GM18909 (cell line): Measurements from ENCODE around the gene LTF.

Experiments used
- ATAC-seq: cut with Tn5 transposase; IDR thresholded peaks from one replicate; pipeline ENCODE4 v1.9.1; 2021; ENCODE audit warnings: mild to moderate bottlenecking; ENCODE audit not compliant: unreplicated experiment, poor library complexity

The LTF gene

GRCh38 chr3:46470831-46471230 lies 6.1 kb upstream of the LTF start:
- ATAC-seq, result no peak

- ATAC-seq, result no peak
Measured at GRCh38 chr3:46469680-46470357, 5.1 kb upstream of the LTF start.

DNA sequence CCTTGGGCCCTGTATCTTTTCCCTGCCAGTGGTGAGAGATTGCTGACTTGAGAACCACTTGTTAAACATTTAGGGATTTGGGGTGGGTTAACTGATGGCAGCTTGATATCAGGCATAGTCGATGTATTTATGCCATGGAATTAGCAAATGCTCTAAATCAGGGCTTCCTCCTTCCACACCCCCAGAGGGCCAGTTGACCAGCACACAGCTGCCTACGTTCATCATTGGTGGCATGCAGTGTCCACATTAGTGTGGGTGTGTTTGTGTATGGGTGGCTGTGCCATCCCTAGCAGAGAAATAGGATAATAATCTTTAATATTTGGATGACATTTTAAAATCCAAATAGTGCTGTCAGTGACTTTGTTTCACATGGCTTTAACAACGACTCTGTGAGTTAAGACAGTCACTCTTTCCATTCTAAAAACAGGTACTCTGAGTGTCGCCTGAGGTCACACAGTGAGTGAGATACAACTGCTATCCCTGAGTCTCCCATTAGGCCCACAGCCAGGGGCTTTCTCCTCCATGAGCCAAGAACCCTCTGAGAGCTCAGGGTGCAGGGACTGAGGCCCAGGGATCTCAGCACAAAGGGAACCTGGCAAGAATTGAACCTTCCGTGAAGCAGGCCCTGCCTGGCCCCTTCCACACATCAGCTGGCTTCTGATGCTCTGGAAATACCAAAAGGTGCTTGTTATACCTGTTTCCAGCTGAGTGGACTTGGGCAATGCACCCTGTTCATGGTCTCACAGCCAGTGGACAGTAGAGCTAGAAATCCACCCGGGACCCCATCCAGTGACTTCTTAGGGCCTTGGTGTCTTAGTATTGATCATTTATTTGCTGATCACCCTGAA lies 4.3 kb upstream of the LTF start:
- no peak for ATAC-seq

GRCh38 chr3:46467562-46467961 lies 2.9 kb upstream of the LTF start:
- no peak for ATAC-seq

- no peak for ATAC-seq
Measured at GRCh38 chr3:46466871-46467403, 2.2 kb upstream of the LTF start.

DNA sequence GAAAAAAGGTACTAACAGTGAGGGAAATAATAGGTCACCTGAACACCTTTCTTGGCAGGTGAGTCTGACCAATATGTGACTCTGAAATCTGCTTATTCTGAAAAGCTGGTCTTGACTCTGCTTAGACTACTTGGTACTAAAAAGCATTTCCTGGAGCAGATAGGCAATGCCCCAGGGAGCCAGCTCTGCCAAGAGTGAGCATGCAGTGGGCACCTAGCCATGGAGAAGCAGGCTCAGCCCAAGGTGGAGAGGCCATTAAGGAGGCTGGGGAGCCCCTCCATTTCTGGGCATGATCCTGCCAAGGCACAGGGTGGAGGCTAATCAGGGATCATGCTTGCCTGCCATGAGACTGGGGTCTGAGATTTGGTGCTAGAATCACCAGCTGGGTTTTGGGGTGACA lies 1.6 kb upstream of the LTF start:
- no peak for ATAC-seq

GRCh38 chr3:46465196-46465520 lies 453 bp upstream of the LTF start:
- no peak for ATAC-seq

GRCh38 chr3:46463868-46464241 lies 850 bp downstream of the LTF start:
- no peak for ATAC-seq

- no peak for ATAC-seq
Measured at GRCh38 chr3:46463120-46463867, 1.4 kb downstream of the LTF start.

DNA sequence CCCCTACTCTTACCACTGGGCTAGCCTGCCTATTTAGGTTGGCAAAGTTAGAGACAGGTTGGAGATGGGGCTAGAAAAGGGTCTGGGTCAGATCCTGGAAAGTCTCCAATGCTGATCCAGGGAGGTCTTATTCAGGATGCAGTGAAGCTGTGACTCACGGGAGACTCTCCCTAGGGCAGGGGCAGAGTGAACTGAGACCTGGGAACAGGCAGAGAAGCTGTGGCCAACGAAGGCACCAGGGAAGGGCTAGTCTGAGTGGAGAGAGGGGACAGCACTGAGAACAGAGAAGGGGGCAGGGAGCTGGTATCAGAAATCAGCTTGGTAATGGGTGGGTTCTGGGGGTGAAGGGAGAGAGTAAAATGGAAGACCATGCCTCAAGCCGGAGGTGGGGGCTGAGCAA lies 2.2 kb downstream of the LTF start:
- ATAC-seq, result no peak

DNA sequence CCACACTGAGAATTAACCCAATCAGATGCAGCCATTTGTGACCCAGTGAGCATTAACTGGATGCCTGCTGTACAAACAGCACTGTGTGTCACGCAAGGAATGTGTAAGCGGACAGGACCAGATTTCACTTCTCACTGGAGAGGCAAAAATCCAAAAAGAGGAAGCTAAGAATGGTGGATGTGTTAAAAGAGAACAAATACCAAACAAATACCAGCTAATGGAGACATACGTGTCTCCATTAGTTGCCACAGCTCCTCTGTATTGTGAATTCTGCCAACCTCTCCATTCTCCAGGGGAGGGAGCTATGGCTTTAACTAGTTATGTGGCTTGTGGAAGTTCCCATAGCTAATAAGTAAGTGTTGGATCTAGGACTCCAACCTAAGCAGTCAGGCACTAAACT lies 2.6 kb downstream of the LTF start:
- no peak for ATAC-seq

DNA sequence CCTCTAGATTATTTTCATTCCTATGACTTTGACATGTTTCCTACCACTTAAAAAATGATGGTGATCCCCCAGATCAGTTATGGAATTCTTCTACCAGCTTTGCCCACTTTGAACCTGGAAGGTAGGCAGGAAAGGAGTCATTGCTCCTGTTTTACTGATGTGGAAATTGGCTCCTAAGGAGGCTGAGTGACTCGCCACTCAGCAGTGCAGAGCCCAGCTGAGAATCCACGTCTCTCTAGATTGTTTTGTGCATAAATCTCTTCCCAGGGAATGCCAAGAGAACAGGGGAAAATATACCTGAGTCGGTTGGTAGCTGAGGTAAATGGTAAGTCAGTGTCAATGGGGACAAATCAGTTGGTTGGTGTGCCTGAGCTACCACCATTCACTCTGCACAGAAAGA lies 4.7 kb downstream of the LTF start:
- no peak for ATAC-seq

DNA sequence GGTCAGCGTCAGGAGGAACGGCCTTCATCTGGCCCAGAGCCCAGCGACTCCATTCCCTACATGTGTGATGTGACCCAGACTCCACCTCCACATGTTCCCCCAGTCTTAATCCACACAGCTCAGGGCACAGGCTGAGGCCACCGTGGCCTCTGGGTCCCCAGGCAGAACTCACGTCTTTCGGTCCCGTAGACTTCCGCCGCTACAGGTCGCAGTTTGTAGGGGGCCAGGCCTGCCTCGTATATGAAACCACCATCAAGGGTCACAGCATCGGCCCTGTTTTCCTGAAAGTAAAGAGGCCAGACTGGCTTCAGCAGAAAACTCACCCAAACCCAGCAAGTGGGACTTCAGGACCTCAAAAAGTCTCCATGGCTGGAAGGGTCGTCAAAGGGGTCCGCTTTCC lies 8.6 kb downstream of the LTF start:
- ATAC-seq, result no peak

DNA sequence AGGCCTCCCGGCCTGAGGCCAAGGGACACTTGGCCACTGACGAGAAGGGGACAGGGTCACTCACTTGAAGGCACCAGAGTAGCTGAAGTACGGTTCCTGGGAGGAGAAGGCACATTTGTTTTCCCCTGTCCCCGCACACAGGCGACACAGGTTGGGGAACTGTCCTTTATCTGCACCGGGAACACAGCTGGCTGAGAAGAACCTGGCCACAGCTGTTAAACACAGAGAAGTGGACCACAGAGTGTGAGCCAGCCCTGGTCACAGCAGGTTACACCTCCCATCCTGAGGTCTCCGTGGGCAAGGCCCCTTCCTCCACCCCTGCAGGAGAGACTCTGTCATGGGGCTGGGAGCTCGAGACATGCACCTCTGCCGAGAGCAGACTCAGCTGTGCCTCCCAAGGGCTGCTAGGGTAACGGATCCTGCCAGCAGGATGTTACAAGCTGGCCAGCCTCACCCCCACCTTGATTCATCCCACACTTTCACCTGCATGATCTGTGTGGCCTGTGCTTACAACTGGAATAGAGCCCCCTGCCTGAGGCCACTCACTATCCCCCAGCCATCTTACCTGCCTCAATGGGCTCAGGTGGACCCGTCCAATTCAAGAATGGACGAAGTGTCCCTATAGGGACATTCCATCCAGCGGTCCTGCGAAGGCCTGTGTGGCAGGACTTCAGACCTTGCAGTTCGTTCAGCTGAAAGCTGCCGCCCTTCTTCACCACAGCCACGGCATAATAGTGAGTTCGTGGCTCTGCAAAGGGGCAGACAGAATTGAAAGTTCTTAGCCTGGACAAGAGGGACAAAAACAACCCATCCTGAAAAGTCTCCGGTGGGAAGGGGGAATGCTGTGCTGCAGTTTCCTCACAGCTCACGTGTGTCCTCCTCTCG lies 9.2 kb downstream of the LTF start:
- no peak for ATAC-seq

DNA sequence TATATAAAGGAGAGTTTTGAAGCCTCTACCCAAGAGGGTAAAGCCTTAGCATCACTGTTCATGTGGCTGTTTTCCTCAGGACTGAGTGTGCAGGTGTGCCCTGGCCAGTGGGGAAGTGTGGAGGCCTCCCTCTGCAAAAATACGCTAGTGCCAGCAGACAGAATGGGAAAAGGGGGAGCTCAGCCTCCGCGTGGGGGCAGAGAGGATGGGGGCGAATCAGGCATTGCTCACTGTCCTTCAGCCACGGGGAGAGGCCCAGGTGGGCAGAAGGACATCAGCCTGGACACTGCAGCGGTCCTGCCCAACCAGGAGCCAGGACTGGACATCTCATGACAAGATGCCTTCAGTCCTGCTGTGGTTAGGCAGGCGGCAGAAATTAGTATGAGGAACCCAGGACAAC lies 10.1 kb downstream of the LTF start:
- no peak for ATAC-seq

GRCh38 chr3:46454209-46454595 lies 10.5 kb downstream of the LTF start:
- ATAC-seq, result no peak

GRCh38 chr3:46453526-46454208 lies 11.0 kb downstream of the LTF start:
- no peak for ATAC-seq

DNA sequence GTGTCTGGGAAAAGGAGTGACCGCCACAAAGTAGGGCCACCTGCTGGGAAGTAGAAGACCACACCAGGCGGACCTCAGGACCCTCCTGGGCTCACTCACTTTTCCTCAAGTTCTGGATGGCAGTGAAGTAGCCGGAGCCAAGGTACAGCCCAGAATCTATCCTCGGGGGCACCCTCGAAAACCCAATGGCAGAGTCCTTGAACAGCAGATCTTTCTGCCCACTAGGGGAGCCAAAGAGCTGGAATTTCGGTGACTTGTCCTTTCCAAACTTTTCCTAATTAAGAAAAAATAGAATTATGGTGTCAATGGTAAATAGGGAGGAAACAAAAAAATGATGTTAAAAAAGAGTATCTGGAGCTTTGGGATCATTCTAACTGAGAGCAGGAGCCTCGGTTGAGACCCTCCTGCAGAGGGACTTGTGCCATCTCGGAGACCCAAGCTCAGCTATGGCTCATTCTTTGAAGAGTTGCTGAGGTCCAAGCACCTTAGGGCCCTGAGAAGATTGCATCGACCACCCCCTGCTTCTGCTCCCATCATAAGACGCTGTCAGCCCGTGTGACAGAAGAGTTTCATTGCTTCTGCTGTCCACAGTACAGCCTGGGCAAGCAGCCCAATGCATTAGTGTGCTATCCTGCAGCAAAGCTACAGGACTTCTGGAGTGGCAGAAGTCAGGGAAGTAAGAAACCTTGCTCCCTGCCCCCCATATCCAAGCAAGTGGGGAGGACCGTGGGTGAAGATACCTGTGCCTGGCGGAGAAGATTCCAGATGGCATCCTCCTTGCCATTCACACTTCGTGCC lies 14.8 kb downstream of the LTF start:
- no peak for ATAC-seq

DNA sequence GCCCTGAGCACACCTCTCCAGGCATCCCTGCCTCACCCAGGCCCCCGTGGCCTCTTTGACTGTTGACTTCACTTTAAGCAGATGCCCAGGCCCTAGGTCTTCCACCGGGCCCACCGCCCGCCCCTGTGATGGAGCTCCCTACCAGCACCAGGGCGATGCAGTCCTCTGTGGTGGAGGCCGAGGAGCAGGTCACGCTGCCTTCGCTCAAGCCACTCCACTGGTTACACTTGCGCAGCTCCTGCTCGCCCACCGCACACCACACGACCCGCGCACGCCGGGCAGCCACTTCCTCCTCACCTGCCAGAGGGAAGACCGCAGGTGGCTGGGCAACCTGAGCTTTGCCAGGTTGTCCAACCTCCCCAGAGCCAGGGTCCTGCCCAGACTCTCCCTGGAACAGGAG lies 16.0 kb downstream of the LTF start:
- ATAC-seq, result no peak
